H9 (cell line): Measurements from ENCODE around the gene DIP2C. TPM values are rescaled to one million over a fixed set of nuclear protein-coding genes. Genes with fewer than 3 reads are reported as not detected.

Experiments
- DNase-seq: peaks from one replicate; pipeline ENCODE4 v3.0.0-alpha.2; 2017
- H2AFZ ChIP-seq: one replicate; pipeline ENCODE4 v1.6.1; 2013; ENCODE audit warnings: mild to moderate bottlenecking, low read length, control low read depth, moderate library complexity
- H2AK5ac ChIP-seq: 2 replicates; pipeline ENCODE4 v1.6.1; 2013; ENCODE audit warnings: low read length, control low read depth, mixed read lengths; ENCODE audit not compliant: insufficient read length
- H2BK120ac ChIP-seq: one replicate; pipeline ENCODE4 v1.6.1; 2013; ENCODE audit warnings: low read depth, mild to moderate bottlenecking, low read length, control low read depth, inconsistent platforms; ENCODE audit not compliant: poor library complexity, severe bottlenecking
- H2BK12ac ChIP-seq: 2 replicates; pipeline ENCODE4 v1.6.1; 2013; ENCODE audit warnings: low read length, control low read depth, mixed read lengths, low read depth; ENCODE audit not compliant: insufficient read length
- H2BK15ac ChIP-seq: 2 replicates; pipeline ENCODE4 v1.6.1; 2013; ENCODE audit warnings: low read depth, low read length, control low read depth
- H2BK20ac ChIP-seq: one replicate; pipeline ENCODE4 v1.6.1; 2013; ENCODE audit warnings: low read depth, mild to moderate bottlenecking, low read length, control low read depth, inconsistent platforms; ENCODE audit not compliant: poor library complexity, severe bottlenecking
- H2BK5ac ChIP-seq: 2 replicates; pipeline ENCODE4 v1.6.1; 2013; ENCODE audit warnings: low read length, control low read depth, mixed read lengths; ENCODE audit not compliant: insufficient read length
- H3K14ac ChIP-seq: 2 replicates; pipeline ENCODE4 v1.6.1; 2013; ENCODE audit warnings: low read length, control low read depth; ENCODE audit not compliant: insufficient read depth
- H3K18ac ChIP-seq: 2 replicates; pipeline ENCODE4 v1.6.1; 2013; ENCODE audit warnings: low read depth, mild to moderate bottlenecking, mixed read lengths, low read length, control low read depth; ENCODE audit not compliant: insufficient read length
- H3K23ac ChIP-seq: 2 replicates; pipeline ENCODE4 v1.6.1; 2013; ENCODE audit warnings: low read length, control low read depth, mixed read lengths, low read depth; ENCODE audit not compliant: insufficient read length
- H3K23me2 ChIP-seq: 2 replicates; pipeline ENCODE4 v1.6.1; 2013; ENCODE audit warnings: low read depth, mild to moderate bottlenecking, mixed read lengths, low read length, control low read depth; ENCODE audit not compliant: insufficient read length, poor library complexity, severe bottlenecking
- H3K27ac ChIP-seq: 2 replicates; pipeline ENCODE4 v1.5.1; 2013; ENCODE audit warnings: low read length, control low read depth, mixed read lengths, low read depth; ENCODE audit not compliant: insufficient read length
- H3K27me3 ChIP-seq: 2 replicates; pipeline ENCODE4 v1.6.1; 2013; ENCODE audit warnings: low read length, control low read depth, inconsistent platforms; ENCODE audit not compliant: insufficient read depth
- H3K4ac ChIP-seq: 2 replicates; pipeline ENCODE4 v1.6.1; 2013; ENCODE audit warnings: low read depth, mild to moderate bottlenecking, control low read depth, inconsistent platforms, low read length, moderate library complexity
- H3K4me1 ChIP-seq: 2 replicates; pipeline ENCODE4 v1.6.1; 2013; ENCODE audit warnings: low read length, control low read depth, inconsistent platforms; ENCODE audit not compliant: insufficient read depth
- H3K4me2 ChIP-seq: 2 replicates; pipeline ENCODE4 v1.6.1; 2013; ENCODE audit warnings: low read length, control low read depth, mixed read lengths; ENCODE audit not compliant: insufficient read length, insufficient read depth
- H3K56ac ChIP-seq: 2 replicates; pipeline ENCODE4 v1.6.1; 2013; ENCODE audit warnings: low read depth, mild to moderate bottlenecking, mixed read lengths, low read length, control low read depth; ENCODE audit not compliant: insufficient read length
- H3K79me1 ChIP-seq: 2 replicates; pipeline ENCODE4 v1.6.1; 2013; ENCODE audit warnings: low read depth, mild to moderate bottlenecking, moderate library complexity, low read length, control low read depth, inconsistent platforms; ENCODE audit not compliant: insufficient read depth, poor library complexity, severe bottlenecking
- H3K79me2 ChIP-seq: 2 replicates; pipeline ENCODE4 v1.6.1; 2013; ENCODE audit warnings: low read length, control low read depth, inconsistent platforms; ENCODE audit not compliant: insufficient read depth
- H3K9ac ChIP-seq: 2 replicates; pipeline ENCODE4 v1.6.1; 2013; ENCODE audit warnings: low read length, control low read depth, mixed read lengths; ENCODE audit not compliant: insufficient read length; ENCODE audit errors: extremely low read depth
- H3K9me3 ChIP-seq: one replicate; pipeline ENCODE4 v1.6.1; 2013; ENCODE audit warnings: low read depth, low read length, inconsistent platforms; ENCODE audit not compliant: control insufficient read depth
- H3T11ph ChIP-seq: one replicate; pipeline ENCODE4 v1.6.1; 2013; ENCODE audit warnings: mild to moderate bottlenecking, low read length, control low read depth, inconsistent platforms
- H4K20me1 ChIP-seq: one replicate; pipeline ENCODE4 v1.6.1; 2013; ENCODE audit not compliant: control insufficient read depth, insufficient read length, insufficient read depth
- H4K5ac ChIP-seq: 2 replicates; pipeline ENCODE4 v1.6.1; 2013; ENCODE audit warnings: low read depth, mild to moderate bottlenecking, mixed read lengths, low read length, control low read depth; ENCODE audit not compliant: insufficient read length
- H4K8ac ChIP-seq: replicated peaks from 2 replicates; pipeline ENCODE4 v1.6.1; 2013; ENCODE audit warnings: low read length, control low read depth, mixed read lengths, low read depth; ENCODE audit not compliant: insufficient read length
- H4K91ac ChIP-seq: 2 replicates; pipeline ENCODE4 v1.6.1; 2013; ENCODE audit warnings: low read depth, mild to moderate bottlenecking, moderate library complexity, mixed read lengths, low read length, control low read depth; ENCODE audit not compliant: insufficient read length
- H3K27ac Mint-ChIP-seq, 3 experiments: 2 replicates in 2 of 3; 3 replicates in 1 of 3; pipeline ENCODE4 v1.8.0; 2020 to 2021; ENCODE audit warnings: mixed read lengths in 3 of 3, mild to moderate bottlenecking in 1 of 3, moderate library complexity in 1 of 3
- H3K27me3 Mint-ChIP-seq: 2 replicates; pipeline ENCODE4 v1.8.0; 2021; ENCODE audit warnings: low read depth, mild to moderate bottlenecking, moderate library complexity, mixed read lengths
- H3K36me3 Mint-ChIP-seq, 3 experiments: 2 replicates in 2 of 3; 3 replicates in 1 of 3; pipeline ENCODE4 v1.8.0; 2020 to 2021; ENCODE audit warnings: low read depth in 3 of 3, mixed read lengths in 3 of 3; ENCODE audit not compliant: insufficient read depth in 1 of 3
- H3K4me1 Mint-ChIP-seq, 2 experiments: 2 replicates each; pipeline ENCODE4 v1.8.0; 2020; ENCODE audit warnings: mixed read lengths in 2 of 2
- H3K4me3 Mint-ChIP-seq, 2 experiments: 2 replicates in 1 of 2; 3 replicates in 1 of 2; pipeline ENCODE4 v1.8.0; 2020 to 2021; ENCODE audit warnings: mild to moderate bottlenecking in 2 of 2, mixed read lengths in 2 of 2, moderate library complexity in 1 of 2
- H3K9me3 Mint-ChIP-seq, 2 experiments: 2 replicates in 1 of 2; 3 replicates in 1 of 2; pipeline ENCODE4 v1.8.0; 2020; ENCODE audit warnings: mild to moderate bottlenecking in 2 of 2, mixed read lengths in 2 of 2, moderate library complexity in 1 of 2
- WGBS: extraction: QIAGEN DNeasy Blood & Tissue Kit; methylation state at CpG from one replicate; pipeline ENCODE4 v1.1.7; 2013; ENCODE audit warnings: missing lambda C conversion rate, low lambda C conversion rate, mixed read lengths; ENCODE audit not compliant: insufficient read length; ENCODE audit errors: extremely low coverage; 5-methylcytosine and 5-hydroxymethylcytosine counted together
- total RNA-seq: library from RNA; stranded (reverse); gene quantifications from 2 replicates; pipeline ENCODE4 v1.2.1, GENCODE V29; 2021
- TF ChIP-seq, protein P1 (sequence below): fragments of 200-600 bp; sonication (generic); conservative IDR thresholded peaks from 3 replicates; pipeline ENCODE4 v1.8.0; 2021; ENCODE audit warnings: antibody characterized with exemption, mild to moderate bottlenecking

Gene DIP2C
- total RNA-seq, 1 experiment from 2014 or later: 7.9 TPM

- H3K9me3 Mint-ChIP-seq: no peaks in the 10 kb centered on the region
- H3K79me1 ChIP-seq: no peaks in the 10 kb centered on the region
- no peaks in the 10 kb centered on the region; a peak in 1 of 4 replicates for H3K4me1 Mint-ChIP-seq
- no peak overlapping the region for H3K56ac ChIP-seq
- no peaks in the 10 kb centered on the region for H3K9me3 ChIP-seq
- no peak overlapping the region for H2AFZ ChIP-seq
- H3K23me2 ChIP-seq: no peaks in the 10 kb centered on the region
- H3K9ac ChIP-seq: no peak overlapping the region
- no peak overlapping the region for H2BK120ac ChIP-seq
- no peak overlapping the region for H2BK20ac ChIP-seq
- no peaks in the 10 kb centered on the region for H3K27me3 ChIP-seq
- no peak overlapping the region for H3K14ac ChIP-seq
- no peak overlapping the region for H3K4me3 Mint-ChIP-seq
- H3K4me2 ChIP-seq: no peak overlapping the region
- no peaks in the 10 kb centered on the region for H3K27me3 Mint-ChIP-seq
- no peak overlapping the region for H2BK5ac ChIP-seq
- H4K20me1 ChIP-seq: no peaks in the 10 kb centered on the region
- no peak overlapping the region for H3K4ac ChIP-seq
- no peak for DNase-seq
- no peak overlapping the region for H2BK12ac ChIP-seq
- no peak overlapping the region for H3K18ac ChIP-seq
- H3K23ac ChIP-seq: no peak overlapping the region
- no peak overlapping the region for H3K27ac ChIP-seq
- TF ChIP-seq, protein P1, sequence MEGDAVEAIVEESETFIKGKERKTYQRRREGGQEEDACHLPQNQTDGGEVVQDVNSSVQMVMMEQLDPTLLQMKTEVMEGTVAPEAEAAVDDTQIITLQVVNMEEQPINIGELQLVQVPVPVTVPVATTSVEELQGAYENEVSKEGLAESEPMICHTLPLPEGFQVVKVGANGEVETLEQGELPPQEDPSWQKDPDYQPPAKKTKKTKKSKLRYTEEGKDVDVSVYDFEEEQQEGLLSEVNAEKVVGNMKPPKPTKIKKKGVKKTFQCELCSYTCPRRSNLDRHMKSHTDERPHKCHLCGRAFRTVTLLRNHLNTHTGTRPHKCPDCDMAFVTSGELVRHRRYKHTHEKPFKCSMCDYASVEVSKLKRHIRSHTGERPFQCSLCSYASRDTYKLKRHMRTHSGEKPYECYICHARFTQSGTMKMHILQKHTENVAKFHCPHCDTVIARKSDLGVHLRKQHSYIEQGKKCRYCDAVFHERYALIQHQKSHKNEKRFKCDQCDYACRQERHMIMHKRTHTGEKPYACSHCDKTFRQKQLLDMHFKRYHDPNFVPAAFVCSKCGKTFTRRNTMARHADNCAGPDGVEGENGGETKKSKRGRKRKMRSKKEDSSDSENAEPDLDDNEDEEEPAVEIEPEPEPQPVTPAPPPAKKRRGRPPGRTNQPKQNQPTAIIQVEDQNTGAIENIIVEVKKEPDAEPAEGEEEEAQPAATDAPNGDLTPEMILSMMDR: no peak
- H2BK15ac ChIP-seq: no peak overlapping the region
- H4K8ac ChIP-seq: no peak overlapping the region
- no peak overlapping the region for H2AK5ac ChIP-seq
- no peak overlapping the region for H4K5ac ChIP-seq
- H3K79me2 ChIP-seq: no peaks in the 10 kb centered on the region
- no peaks in the 10 kb centered on the region for H3K4me1 ChIP-seq
- peaks cover 9 to 20% (median 19%) of the 10 kb centered on the region in 3 experiments; a peak in 6 of 7 replicates for H3K36me3 Mint-ChIP-seq
- H4K91ac ChIP-seq: no peak overlapping the region
- H3T11ph ChIP-seq: no peak overlapping the region
- H3K27ac Mint-ChIP-seq: peak overlapping the region in 1 of 3 experiments; percentile 65; a peak in 1 of 7 replicates
- no CpG with 5 or more reads among the region's 24 CpGs for WGBS
Observed at GRCh38 chr10:363152-363551, 326.3 kb downstream of the DIP2C start.
